ENCODE results near the gene RECK.
"Not testable (repeated sequence)": the region's sequence is repeated elsewhere in the genome, so short reads cannot be mapped to it uniquely, and the experiment has no call there.

RECK gene

GRCh38 chr9:36036780-36037548 is at the start of gene RECK:
TSS of gene RECK (plus strand) at chr9:36036913. CDS start at chr9:36036999, 86 bp downstream.
- peak; percentile 67 for DNase-seq

- DNase-seq = no peak
These were observed 46.6 kb upstream of the RECK start for GRCh38 chr9:35990155-35990554.

GRCh38 chr9:35993136-35993535 is 43.6 kb upstream of the RECK start:
- not testable (repeated sequence) for DNase-seq

- DNase-seq = no peak
These were observed 42.6 kb upstream of the RECK start for GRCh38 chr9:35993976-35994720.

- no peak for DNase-seq
These were observed 41.8 kb upstream of the RECK start for GRCh38 chr9:35994959-35995358.

GRCh38 chr9:35996358-35996970 is 40.2 kb upstream of the RECK start:
- no peak for DNase-seq

GRCh38 chr9:35997016-35997415 is 39.7 kb upstream of the RECK start:
- not testable (repeated sequence) for DNase-seq

GRCh38 chr9:35998333-35998732 is 38.4 kb upstream of the RECK start:
- no peak for DNase-seq

GRCh38 chr9:36005891-36006290 is 30.8 kb upstream of the RECK start:
- DNase-seq = no peak

- no peak for DNase-seq
These were observed 30.0 kb upstream of the RECK start for GRCh38 chr9:36006549-36007315.

- DNase-seq = no peak
These were observed 29.4 kb upstream of the RECK start for GRCh38 chr9:36007316-36007708.

GRCh38 chr9:36007852-36008251 is 28.9 kb upstream of the RECK start:
- DNase-seq = no peak

GRCh38 chr9:36008774-36009300 is 27.9 kb upstream of the RECK start:
- peak; percentile 48 for DNase-seq

- DNase-seq = no peak
These were observed 25.3 kb upstream of the RECK start for GRCh38 chr9:36011379-36011778.

GRCh38 chr9:36017278-36017677 is 19.4 kb upstream of the RECK start:
- no peak for DNase-seq

GRCh38 chr9:36018129-36018528 is 18.6 kb upstream of the RECK start:
- DNase-seq = no peak

- DNase-seq = no peak
These were observed 17.6 kb upstream of the RECK start for GRCh38 chr9:36018891-36019720.

- DNase-seq = no peak
These were observed 14.7 kb upstream of the RECK start for GRCh38 chr9:36021968-36022367.

GRCh38 chr9:36023260-36024048 is 13.3 kb upstream of the RECK start:
- DNase-seq = peak; percentile 31

GRCh38 chr9:36025746-36026145 is 11.0 kb upstream of the RECK start:
- DNase-seq = no peak

GRCh38 chr9:36029202-36029601 is 7.5 kb upstream of the RECK start:
- no peak for DNase-seq

All from NCI-H1048 (cell line).